DMS 273 treated with DMSO at 0.1 percent for 48 hours (cell line): ENCODE results near the gene LTB.

ENCODE experiments used
- DNase-seq: peaks from one replicate; lab custom pipeline; 2025; lab: John Stamatoyannopoulos, UW

Gene LTB, protein sequence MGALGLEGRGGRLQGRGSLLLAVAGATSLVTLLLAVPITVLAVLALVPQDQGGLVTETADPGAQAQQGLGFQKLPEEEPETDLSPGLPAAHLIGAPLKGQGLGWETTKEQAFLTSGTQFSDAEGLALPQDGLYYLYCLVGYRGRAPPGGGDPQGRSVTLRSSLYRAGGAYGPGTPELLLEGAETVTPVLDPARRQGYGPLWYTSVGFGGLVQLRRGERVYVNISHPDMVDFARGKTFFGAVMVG

GRCh38 chr6:31582230-31582643, at the start of gene LTB:
Gene LTB (minus strand): TSS chr6:31582424. CDS start chr6:31582417, 7 bp downstream.
- DNase-seq, result no peak

- DNase-seq, result no peak
These were observed 49.6 kb upstream of the LTB start for GRCh38 chr6:31631681-31632278.

- no peak for DNase-seq
These were observed 49.0 kb upstream of the LTB start for GRCh38 chr6:31631209-31631608.

DNA sequence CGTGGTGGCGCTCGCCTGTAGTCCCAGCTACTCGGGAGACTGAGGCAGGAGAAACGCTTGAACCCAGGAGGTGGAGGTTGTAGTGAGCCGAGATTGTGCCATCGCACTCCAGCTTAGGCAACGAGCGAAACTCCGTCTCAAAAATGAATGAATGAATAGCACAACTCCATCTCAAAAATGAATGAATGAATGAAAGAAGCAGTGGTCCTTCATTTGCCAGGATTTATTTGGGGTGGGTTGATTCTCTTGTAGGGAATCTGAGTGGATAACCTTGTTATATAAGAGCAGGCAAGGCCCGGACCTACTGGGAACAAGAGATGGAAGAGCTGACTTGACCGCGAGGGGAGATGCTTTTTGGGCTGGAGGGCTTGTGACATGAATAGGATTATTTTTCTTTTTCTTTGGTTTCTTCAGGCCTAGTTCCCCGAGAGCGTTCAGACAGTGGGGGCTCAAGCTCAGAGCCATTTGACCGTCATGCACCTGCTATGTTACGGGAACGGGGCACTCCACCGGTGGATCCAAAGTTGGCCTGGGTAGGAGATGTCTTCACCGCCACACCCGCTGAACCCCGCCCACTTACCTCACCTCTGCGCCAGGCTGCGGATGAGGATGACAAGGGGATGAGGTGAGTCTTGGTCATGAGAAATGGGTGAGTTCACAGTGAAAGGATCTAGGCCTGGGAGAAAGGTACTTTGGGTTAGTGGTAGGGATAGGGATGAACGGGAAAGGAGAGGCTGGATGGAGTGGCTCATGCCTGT, 48.1 kb upstream of the LTB start:
- no peak for DNase-seq

DNA sequence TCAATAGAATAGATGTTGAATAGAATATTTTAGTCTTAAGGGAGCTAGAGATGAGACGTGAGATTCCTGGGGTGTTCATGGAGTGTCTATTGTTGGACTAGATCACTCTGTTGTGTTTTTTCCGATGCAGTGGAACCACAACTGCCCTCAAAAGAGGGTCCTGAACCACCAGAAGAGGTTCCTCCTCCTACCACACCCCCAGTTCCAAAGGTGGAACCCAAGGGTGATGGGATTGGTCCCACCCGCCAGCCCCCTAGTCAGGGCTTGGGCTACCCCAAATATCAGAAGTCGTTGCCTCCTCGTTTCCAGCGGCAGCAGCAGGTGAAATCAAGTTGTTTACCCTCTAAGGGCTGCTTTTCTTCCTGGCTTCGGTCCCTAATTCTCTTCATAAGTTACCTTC, 46.8 kb upstream of the LTB start:
- no peak for DNase-seq

DNA sequence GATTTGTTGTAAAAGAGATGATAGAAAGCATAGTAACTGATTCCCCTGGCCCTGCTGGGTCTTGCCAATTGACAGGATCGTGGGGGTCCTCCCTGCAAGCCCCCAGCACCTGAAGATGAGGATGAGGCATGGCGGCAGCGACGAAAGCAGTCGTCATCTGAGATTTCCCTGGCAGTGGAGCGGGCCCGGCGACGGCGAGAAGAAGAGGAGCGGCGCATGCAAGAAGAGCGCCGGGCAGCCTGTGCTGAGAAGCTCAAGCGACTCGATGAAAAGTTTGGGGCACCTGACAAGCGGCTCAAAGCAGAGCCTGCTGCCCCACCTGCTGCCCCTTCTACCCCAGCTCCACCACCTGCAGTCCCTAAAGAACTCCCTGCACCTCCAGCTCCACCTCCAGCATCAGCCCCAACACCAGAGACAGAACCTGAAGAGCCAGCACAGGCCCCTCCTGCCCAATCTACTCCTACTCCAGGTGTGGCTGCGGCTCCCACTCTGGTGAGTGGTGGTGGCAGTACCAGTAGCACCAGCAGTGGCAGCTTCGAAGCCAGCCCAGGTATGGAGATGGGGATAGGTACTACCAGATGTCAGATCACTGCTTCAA, 45.6 kb upstream of the LTB start:
- no peak for DNase-seq

DNA sequence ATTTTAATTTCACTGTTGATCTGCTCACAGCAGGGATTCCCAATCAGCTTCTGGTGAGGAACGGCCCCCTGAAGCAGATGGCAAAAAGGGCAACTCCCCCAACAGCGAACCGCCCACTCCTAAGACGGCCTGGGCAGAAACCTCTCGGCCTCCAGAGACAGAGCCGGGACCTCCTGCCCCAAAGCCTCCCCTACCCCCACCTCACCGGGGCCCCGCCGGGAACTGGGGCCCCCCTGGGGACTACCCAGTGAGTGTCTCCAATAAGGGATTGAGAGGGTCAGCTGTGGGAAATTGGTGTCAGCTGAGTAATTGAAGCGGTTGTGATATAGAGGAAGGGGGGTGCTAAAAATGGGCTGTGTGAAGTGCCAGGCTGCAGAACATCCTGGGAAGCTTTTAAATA, 44.7 kb upstream of the LTB start:
- DNase-seq, result no peak

GRCh38 chr6:31624070-31624469, 41.8 kb upstream of the LTB start:
- no peak for DNase-seq

DNA sequence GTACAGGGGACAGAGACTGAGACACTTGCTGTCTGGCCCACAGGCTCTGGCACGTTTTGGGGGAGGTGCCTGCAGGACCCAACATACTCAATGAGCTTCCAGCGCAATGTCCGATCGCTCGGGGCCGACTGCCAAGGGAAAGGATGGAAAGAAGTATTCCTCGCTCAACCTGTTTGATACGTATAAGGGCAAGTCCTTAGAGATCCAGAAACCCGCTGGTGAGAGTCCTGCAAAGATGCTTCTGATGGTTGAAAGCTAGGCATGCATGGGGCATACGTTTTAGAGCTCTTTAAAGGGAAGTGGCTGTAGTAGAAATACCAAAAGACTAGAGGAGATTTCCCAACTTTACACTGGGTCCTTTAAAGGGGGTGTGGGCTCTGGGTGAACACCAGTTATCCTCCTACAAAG, 40.5 kb upstream of the LTB start:
- no peak for DNase-seq

GRCh38 chr6:31621991-31622390, 39.8 kb upstream of the LTB start:
- DNase-seq, result no peak

- no peak for DNase-seq
These were observed 39.2 kb upstream of the LTB start for GRCh38 chr6:31621320-31621939.

GRCh38 chr6:31620586-31621319, 38.5 kb upstream of the LTB start, which contains the start of gene PRRC2A:
Gene PRRC2A (plus strand): TSS chr6:31620715. CDS start chr6:31622790, 2,075 bp downstream.
- DNase-seq, result peak; percentile 55

- DNase-seq, result peak; percentile 98
These were observed 37.8 kb upstream of the LTB start for GRCh38 chr6:31619805-31620585.

GRCh38 chr6:31617010-31617409, 34.8 kb upstream of the LTB start:
- no peak for DNase-seq

- DNase-seq, result no peak
These were observed 33.5 kb upstream of the LTB start for GRCh38 chr6:31615748-31616147.

DNA sequence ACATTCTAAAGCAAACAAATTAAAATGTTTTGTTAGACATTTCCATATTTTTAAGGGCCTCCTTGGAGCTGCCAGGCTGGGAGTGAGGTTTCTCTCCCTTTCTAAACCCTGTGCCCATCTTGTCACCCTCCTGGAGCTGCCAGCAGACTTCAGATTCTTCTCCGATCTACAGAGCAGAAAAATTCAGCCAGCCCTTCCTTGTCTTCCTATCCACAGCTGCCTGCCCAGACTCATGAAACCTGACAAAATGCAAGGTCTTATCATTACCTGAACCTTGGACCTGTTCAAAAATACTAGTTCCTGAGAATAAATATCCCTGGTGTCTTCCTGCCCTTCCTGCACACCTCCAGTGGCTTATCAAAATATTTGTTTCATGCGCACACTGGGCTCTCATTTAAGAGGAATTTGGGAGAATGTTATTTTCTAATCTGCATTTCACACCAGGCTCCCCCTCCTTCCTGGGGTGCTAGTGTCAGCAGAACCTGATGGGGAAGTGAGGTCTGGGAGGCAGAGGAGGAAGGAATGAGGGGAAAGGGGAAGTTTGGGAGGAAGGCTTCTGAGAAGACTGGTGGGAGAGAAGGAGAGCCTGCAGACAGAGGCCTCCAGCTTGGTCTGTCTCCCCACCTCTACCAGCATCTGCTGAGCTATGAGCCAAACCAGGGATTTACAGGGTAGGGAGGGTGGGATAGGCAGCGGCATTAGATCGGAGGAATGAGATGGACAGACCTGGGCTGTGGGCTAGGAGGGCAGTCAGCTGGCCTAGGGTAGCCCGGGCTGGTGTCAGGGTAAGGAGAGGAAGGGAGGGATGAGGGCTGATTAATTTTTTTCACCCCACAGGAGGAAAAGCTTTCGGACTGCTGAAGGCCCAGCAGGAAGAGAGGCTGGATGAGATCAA, 32.7 kb upstream of the LTB start, which contains the start of gene AIF1:
TSS of gene AIF1 (plus strand) at position 551 of the 895 bp plus-strand sequence. CDS start at position 647, 96 bp downstream.
- DNase-seq, result no peak

DNA sequence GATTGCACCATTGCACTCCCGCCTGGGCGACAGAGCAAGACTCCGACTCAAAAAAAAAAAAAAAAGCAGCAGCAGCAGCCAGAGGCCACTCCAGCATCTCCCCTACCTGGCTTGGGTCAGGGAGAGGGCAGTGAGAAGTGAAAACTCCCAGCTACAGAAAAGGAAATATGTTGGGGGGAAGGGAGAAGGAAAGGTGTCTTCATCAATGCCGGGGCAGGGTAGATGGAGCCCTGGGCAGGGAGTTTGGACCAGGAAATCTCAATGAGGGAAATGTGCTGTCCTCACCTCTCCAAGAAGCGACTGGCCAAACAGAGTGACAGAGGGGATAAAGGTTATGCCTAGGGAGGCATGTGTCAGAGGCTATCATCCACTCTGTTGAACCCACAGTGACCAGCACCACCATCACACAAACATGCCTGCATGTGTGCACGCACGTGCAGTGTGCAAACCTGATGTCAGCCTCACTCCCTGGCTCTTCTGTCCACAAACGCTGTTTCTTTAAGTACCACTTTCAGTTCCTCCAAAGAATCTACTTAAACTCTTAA, 31.9 kb upstream of the LTB start:
- DNase-seq, result no peak

DNA sequence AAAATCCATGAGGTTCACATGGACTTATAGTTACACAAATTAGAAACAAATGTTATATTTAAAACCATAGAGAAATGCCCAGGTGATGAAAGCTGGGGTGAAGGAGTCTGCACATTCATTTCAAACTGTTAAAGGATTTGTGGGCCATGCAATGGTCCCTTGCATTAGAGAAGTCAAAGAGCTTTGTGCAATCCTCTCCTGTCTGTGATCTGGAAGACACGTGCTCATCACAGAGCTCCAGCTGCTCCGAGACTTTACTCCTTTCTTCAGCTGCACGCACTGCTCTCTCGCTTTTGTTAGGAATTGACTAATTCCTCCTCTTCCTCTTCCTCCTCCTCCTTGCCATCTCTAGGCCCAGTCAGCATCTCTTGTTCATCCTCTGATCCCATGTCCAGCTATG, 28.7 kb upstream of the LTB start:
- DNase-seq, result no peak
